ENCODE results near the gene B4GALNT3.

The B4GALNT3 gene

GRCh38 chr12:507391-507796 lies 47.7 kb downstream of the B4GALNT3 start:
- in situ Hi-C loops (cut with HindIII; ENCODE audit: low sequenced_read_pairs): no loop called here

- in situ Hi-C loops (cut with HindIII; ENCODE audit: low sequenced_read_pairs): no loop called here
Measured at GRCh38 chr12:508145-508544, 48.4 kb downstream of the B4GALNT3 start.

GRCh38 chr12:508795-509194 lies 49.1 kb downstream of the B4GALNT3 start:
- in situ Hi-C loops (cut with HindIII; ENCODE audit: low sequenced_read_pairs): no loop called here

GRCh38 chr12:509500-509899 lies 49.8 kb downstream of the B4GALNT3 start:
- in situ Hi-C loops (cut with HindIII; ENCODE audit: low sequenced_read_pairs): no loop called here

GRCh38 chr12:510071-510825 lies 50.5 kb downstream of the B4GALNT3 start:
- in situ Hi-C loops (cut with HindIII; ENCODE audit: low sequenced_read_pairs): no loop called here

- in situ Hi-C loops (cut with HindIII; ENCODE audit: low sequenced_read_pairs): no loop called here
Measured at GRCh38 chr12:512933-513332, 53.2 kb downstream of the B4GALNT3 start.

- in situ Hi-C loops (cut with HindIII; ENCODE audit: low sequenced_read_pairs): no loop called here
Measured at GRCh38 chr12:513446-513845, 53.7 kb downstream of the B4GALNT3 start.

- in situ Hi-C loops (cut with HindIII; ENCODE audit: low sequenced_read_pairs): no loop called here
Measured at GRCh38 chr12:517538-517937, 57.8 kb downstream of the B4GALNT3 start.

- in situ Hi-C loops (cut with HindIII; ENCODE audit: low sequenced_read_pairs): no loop called here
Measured at GRCh38 chr12:520119-520518, 60.4 kb downstream of the B4GALNT3 start.

GRCh38 chr12:522692-523378 lies 63.1 kb downstream of the B4GALNT3 start:
- in situ Hi-C loops (cut with HindIII; ENCODE audit: low sequenced_read_pairs): no loop called here

GRCh38 chr12:524167-524951 lies 64.6 kb downstream of the B4GALNT3 start:
- in situ Hi-C loops (cut with HindIII; ENCODE audit: low sequenced_read_pairs): no loop called here

- in situ Hi-C loops (cut with HindIII; ENCODE audit: low sequenced_read_pairs): no loop called here
Measured at GRCh38 chr12:526089-526488, 66.3 kb downstream of the B4GALNT3 start.

- in situ Hi-C loops (cut with HindIII; ENCODE audit: low sequenced_read_pairs): no loop called here
Measured at GRCh38 chr12:527241-527640, 67.5 kb downstream of the B4GALNT3 start.

- in situ Hi-C loops (cut with HindIII; ENCODE audit: low sequenced_read_pairs): no loop called here
Measured at GRCh38 chr12:527729-528128, 68.0 kb downstream of the B4GALNT3 start.

GRCh38 chr12:530308-530707 lies 70.6 kb downstream of the B4GALNT3 start:
- in situ Hi-C loops (cut with HindIII; ENCODE audit: low sequenced_read_pairs): loop anchor here (10.0 kb wide), 1 partner anchor 76 kb away; the partner anchor contains the start of gene B4GALNT3

- in situ Hi-C loops (cut with HindIII; ENCODE audit: low sequenced_read_pairs): loop anchor here (10.0 kb wide), 1 partner anchor 76 kb away; the partner anchor contains the start of gene B4GALNT3
Measured at GRCh38 chr12:530821-531220, 71.1 kb downstream of the B4GALNT3 start.

GRCh38 chr12:531951-532585 lies 72.3 kb downstream of the B4GALNT3 start:
- in situ Hi-C loops (cut with HindIII; ENCODE audit: low sequenced_read_pairs): loop anchor here (10.0 kb wide), 1 partner anchor 77 kb away; the partner anchor contains the start of gene B4GALNT3

GRCh38 chr12:532908-533565 lies 73.3 kb downstream of the B4GALNT3 start:
- in situ Hi-C loops (cut with HindIII; ENCODE audit: low sequenced_read_pairs): loop anchor here (10.0 kb wide), 1 partner anchor 78 kb away; the partner anchor contains the start of gene B4GALNT3

GRCh38 chr12:533718-534117 lies 74.0 kb downstream of the B4GALNT3 start:
- in situ Hi-C loops (cut with HindIII; ENCODE audit: low sequenced_read_pairs): loop anchor here (10.0 kb wide), 1 partner anchor 79 kb away; the partner anchor contains the start of gene B4GALNT3

- in situ Hi-C loops (cut with HindIII; ENCODE audit: low sequenced_read_pairs): loop anchor here (10.0 kb wide), 1 partner anchor 79 kb away; the partner anchor contains the start of gene B4GALNT3
Measured at GRCh38 chr12:534216-534615, 74.5 kb downstream of the B4GALNT3 start.

Measured in endothelial cell of hepatic sinusoid (primary cell).